ENCODE data around the gene ALDH1A2. TPM values are rescaled to one million over a fixed set of nuclear protein-coding genes. Genes with fewer than 3 reads are reported as not detected.

ALDH1A2 gene
- total RNA-seq, 1 donor from 2014 or later, result 14.0 TPM

DNA sequence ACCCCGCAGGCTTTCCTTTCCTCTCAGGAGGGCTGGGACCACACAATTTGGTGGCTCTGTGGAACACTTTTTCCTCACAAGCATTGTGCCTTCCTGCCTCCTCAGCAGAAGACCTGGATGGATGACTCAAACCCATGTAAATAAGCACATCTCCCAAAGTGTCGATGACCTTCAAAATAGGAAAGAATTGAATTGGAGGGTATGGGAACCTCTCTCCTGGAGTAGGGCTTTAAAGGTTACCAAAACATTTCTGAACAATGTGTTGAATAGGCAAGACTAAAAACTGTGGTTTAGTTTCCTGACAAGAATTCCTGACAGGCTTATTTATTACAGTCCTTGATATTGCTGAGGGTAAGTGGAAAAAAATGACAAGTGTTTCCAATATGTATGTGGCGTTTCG lies 118.2 kb downstream of the ALDH1A2 start:
- H3K27ac ChIP-seq (replicated peaks), result peak overlapping the region; percentile 21
- H3K27me3 ChIP-seq (ENCODE audit: low read depth), result no peaks in the 10 kb centered on the region
- no peak for DNase-seq
- H3K4me1 ChIP-seq, result no peaks in the 10 kb centered on the region
- TF ChIP-seq, protein P1, sequence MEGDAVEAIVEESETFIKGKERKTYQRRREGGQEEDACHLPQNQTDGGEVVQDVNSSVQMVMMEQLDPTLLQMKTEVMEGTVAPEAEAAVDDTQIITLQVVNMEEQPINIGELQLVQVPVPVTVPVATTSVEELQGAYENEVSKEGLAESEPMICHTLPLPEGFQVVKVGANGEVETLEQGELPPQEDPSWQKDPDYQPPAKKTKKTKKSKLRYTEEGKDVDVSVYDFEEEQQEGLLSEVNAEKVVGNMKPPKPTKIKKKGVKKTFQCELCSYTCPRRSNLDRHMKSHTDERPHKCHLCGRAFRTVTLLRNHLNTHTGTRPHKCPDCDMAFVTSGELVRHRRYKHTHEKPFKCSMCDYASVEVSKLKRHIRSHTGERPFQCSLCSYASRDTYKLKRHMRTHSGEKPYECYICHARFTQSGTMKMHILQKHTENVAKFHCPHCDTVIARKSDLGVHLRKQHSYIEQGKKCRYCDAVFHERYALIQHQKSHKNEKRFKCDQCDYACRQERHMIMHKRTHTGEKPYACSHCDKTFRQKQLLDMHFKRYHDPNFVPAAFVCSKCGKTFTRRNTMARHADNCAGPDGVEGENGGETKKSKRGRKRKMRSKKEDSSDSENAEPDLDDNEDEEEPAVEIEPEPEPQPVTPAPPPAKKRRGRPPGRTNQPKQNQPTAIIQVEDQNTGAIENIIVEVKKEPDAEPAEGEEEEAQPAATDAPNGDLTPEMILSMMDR (IDR thresholded peaks at IDR 0.05; ENCODE audit: borderline replicate concordance), result no peak
- intact Hi-C loops (cut with micrococcal nuclease), result loop anchor here (10.0 kb wide), 1 partner anchor 52 kb away; no protein-coding TSS in a partner anchor
- no peak overlapping the region for H3K4me3 ChIP-seq
- no peaks in the 10 kb centered on the region for H3K36me3 ChIP-seq
- no peaks in the 10 kb centered on the region for H3K9me3 ChIP-seq (replicated peaks)

DNA sequence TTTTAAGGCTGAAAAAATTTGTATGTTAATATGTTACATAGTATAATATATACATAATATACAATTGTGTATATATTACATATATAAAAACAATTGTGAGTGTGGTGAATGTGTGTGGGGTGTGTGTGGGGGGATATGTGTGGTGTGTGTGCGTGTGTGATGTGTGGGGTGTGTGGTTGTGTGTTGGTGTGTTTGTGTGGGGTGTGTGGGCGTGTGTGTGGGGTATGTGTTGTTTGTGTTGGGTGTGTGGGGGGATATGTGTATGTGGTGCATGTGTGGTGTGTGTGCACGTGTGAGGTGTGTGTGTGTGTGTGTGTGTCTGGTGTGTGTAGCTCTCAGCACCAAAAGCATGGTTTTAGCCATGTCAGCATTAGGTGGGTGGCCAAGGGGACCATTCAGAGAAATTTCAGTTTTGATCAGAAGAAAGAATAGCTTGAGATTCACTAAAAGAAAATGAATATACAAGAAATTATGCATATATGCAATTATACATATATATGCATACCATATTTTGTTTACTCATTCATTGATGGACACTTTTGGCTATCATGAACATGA lies 118.9 kb downstream of the ALDH1A2 start:
- intact Hi-C loops (cut with micrococcal nuclease), result loop anchor here (10.0 kb wide), 1 partner anchor 52 kb away; no protein-coding TSS in a partner anchor
- no peak overlapping the region for H3K4me3 ChIP-seq
- peak overlapping the region; percentile 21 for H3K27ac ChIP-seq (replicated peaks)
- no peaks in the 10 kb centered on the region for H3K36me3 ChIP-seq
- no peaks in the 10 kb centered on the region for H3K4me1 ChIP-seq
- TF ChIP-seq, protein P1 (IDR thresholded peaks at IDR 0.05; ENCODE audit: borderline replicate concordance), result no peak
- H3K27me3 ChIP-seq (ENCODE audit: low read depth), result no peaks in the 10 kb centered on the region
- H3K9me3 ChIP-seq (replicated peaks), result no peaks in the 10 kb centered on the region
- no peak for DNase-seq

DNA sequence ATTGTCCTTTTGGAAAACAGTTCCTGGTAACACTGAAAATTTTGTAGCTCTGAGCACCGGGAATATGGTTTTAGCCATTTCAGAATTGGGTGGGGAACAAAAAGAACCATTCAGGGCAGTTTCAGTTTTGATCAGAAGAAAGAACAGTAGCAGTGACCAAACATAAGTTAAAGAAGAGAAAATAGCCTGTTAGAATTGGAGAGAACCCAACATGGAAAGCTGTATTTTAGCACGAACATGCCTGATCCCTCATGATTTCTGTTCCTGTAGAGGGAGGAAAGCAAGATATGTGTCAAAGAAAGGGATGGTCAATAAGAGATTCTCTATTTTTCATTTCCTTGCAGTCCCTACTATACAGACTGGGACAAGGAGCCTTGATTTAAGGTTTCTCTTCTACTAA lies 119.9 kb downstream of the ALDH1A2 start:
- no peak for DNase-seq
- no peak overlapping the region for H3K27ac ChIP-seq (replicated peaks)
- no peaks in the 10 kb centered on the region for H3K36me3 ChIP-seq
- TF ChIP-seq, protein P1 (IDR thresholded peaks at IDR 0.05; ENCODE audit: borderline replicate concordance), result no peak
- no peaks in the 10 kb centered on the region for H3K4me1 ChIP-seq
- no peaks in the 10 kb centered on the region for H3K27me3 ChIP-seq (ENCODE audit: low read depth)
- intact Hi-C loops (cut with micrococcal nuclease), result loop anchor here (10.0 kb wide), 1 partner anchor 51 kb away; no protein-coding TSS in a partner anchor
- no peaks in the 10 kb centered on the region for H3K9me3 ChIP-seq (replicated peaks)
- no peak overlapping the region for H3K4me3 ChIP-seq

DNA sequence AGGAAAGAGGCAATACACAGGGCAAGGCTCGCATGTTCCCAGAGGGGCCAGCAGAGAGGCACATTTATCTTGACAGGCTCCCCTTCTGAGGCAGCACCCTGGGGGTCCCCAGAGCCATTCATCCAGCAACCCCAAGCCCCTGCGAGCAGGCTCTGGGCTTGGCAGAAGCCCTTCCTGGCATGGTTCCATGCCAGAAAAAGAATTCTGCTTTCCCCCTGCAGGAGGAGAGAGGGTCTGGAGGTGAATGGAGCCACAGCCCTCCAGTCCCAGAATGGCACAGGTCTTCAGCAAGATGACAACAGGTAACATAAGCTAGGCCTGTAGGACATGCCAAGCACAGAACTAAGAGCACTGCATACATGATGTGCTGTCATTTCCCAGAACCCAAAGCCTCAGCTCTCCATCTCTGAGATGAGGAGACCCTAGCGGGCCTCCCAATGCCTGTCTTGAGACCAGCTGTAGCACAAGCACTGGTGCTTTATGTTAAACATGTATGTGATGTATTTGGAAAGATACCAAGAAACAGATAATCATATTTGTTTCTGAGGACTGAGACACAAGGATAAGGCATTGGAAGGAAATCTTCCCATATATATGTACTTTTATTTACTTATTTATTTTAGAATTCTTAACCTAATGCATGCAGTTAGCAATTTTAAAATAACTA lies 121.6 kb downstream of the ALDH1A2 start:
- DNase-seq, result no peak
- intact Hi-C loops (cut with micrococcal nuclease), result loop anchor here (10.0 kb wide), 1 partner anchor 49 kb away; no protein-coding TSS in a partner anchor
- Histone ChIP-seq H3K27ac (replicated peaks) (no peak overlapping the region), H3K4me3 (no peak overlapping the region), H3K36me3 (no peaks in the 10 kb centered on the region), H3K4me1 (no peaks in the 10 kb centered on the region), H3K27me3 (ENCODE audit: low read depth) (no peaks in the 10 kb centered on the region), H3K9me3 (replicated peaks) (no peaks in the 10 kb centered on the region)
- TF ChIP-seq, protein P1 (IDR thresholded peaks at IDR 0.05; ENCODE audit: borderline replicate concordance), result no peak

DNA sequence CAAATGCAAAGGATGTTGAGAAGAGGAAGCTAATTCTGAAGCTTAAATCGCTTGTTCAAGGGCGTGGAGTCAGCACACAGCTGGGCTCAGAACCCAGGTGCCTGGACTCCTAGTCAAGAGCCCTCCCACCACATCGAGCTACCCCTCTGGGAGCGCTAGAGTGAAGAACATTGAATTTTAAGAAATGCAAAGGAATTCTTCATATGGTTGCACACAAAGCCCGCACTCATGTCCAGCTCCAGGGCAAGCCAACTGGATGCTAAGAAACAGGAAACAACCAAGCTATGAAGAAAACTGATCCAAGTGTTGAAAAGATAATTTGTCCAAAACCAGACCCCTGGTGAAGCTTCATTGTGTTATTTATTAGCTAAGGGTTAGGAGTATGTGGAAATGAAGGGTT lies 122.3 kb downstream of the ALDH1A2 start:
- no peak for DNase-seq
- Histone ChIP-seq H3K36me3 (no peaks in the 10 kb centered on the region), H3K27me3 (ENCODE audit: low read depth) (no peaks in the 10 kb centered on the region), H3K9me3 (replicated peaks) (no peaks in the 10 kb centered on the region), H3K4me3 (no peak overlapping the region), H3K4me1 (no peaks in the 10 kb centered on the region), H3K27ac (replicated peaks) (no peak overlapping the region)
- intact Hi-C loops (cut with micrococcal nuclease), result loop anchor here (10.0 kb wide), 1 partner anchor 48 kb away; no protein-coding TSS in a partner anchor
- TF ChIP-seq, protein P1 (IDR thresholded peaks at IDR 0.05; ENCODE audit: borderline replicate concordance), result no peak

All from left ventricle myocardium inferior (tissue), 1 donor.